Gastrocnemius medialis (tissue), 4 donors: ENCODE results near the gene CMTR1. TPM values are rescaled to one million over a fixed set of nuclear protein-coding genes. Genes with fewer than 3 reads are reported as not detected.

ENCODE experiments used
- ATAC-seq, 2 donors: fragments of 150-250 bp; one replicate each; pipeline ENCODE4 v1.9.1; 2016
- DNase-seq, 2 donors: peaks; one replicate each; pipeline ENCODE4 v3.0.0-alpha.2; 2019
- H3K27ac ChIP-seq, 4 donors: fragments of 200-600 bp; sonication (generic); 1 replicate in 1 of 4; 2 replicates in 3 of 4; pipeline ENCODE4 v1.5.1; 2016 to 2018; ENCODE audit warnings: mild to moderate bottlenecking in 2 of 4, moderate library complexity in 1 of 4
- H3K27me3 ChIP-seq, 3 donors: fragments of 200-600 bp; sonication (generic) in 2 of 3; 1 replicate in 1 of 3; 2 replicates in 2 of 3; pipeline versions ENCODE4 v1.5.1 to v1.6.0; 2016 to 2019; ENCODE audit warnings: mild to moderate bottlenecking in 1 of 3, moderate library complexity in 1 of 3
- H3K36me3 ChIP-seq, 2 donors: fragments of 200-600 bp; sonication (generic) in 1 of 2; one replicate each; pipeline ENCODE4 v1.5.1; 2017 to 2018
- H3K4me1 ChIP-seq, 2 donors: fragments of 200-600 bp; sonication (generic) in 1 of 2; one replicate each; pipeline ENCODE4 v1.5.1; 2016 to 2017; ENCODE audit warnings: mild to moderate bottlenecking in 2 of 2
- H3K4me3 ChIP-seq, 4 donors: fragments of 200-600 bp; sonication (generic) in 3 of 4; 1 replicate in 1 of 4; 2 replicates in 3 of 4; pipeline ENCODE4 v1.5.1; 2016 to 2019; ENCODE audit warnings: mild to moderate bottlenecking in 2 of 4
- H3K9me3 ChIP-seq, 3 donors: fragments of 200-600 bp; sonication (generic) in 2 of 3; 1 replicate in 1 of 3; 2 replicates in 2 of 3; pipeline ENCODE4 v1.5.1; 2016 to 2019
- CTCF ChIP-seq, 5 experiments: fragments of 450-650 bp in 3 of 5; fragments of 200-600 bp in 2 of 5; sonication (generic) in 2 of 5; IDR thresholded peaks in 4 of 5; conservative IDR thresholded peaks in 1 of 5; 1 replicate in 4 of 5; 2 replicates in 1 of 5; pipeline ENCODE4 v1.5.1; 2016 to 2019; ENCODE audit warnings: antibody characterized with exemption in 5 of 5, mild to moderate bottlenecking in 3 of 5, moderate library complexity in 3 of 5
- POLR2A ChIP-seq, 2 donors: fragments of 450-650 bp; IDR thresholded peaks; one replicate each; pipeline ENCODE4 v1.6.1; 2017; ENCODE audit warnings: antibody characterized with exemption in 2 of 2, mild to moderate bottlenecking in 2 of 2, moderate library complexity in 2 of 2
- in situ Hi-C, 4 donors: fragments of 200-750 bp; cut with MboI; loops; one replicate each; pipeline versions ENCODE4 v1.15.0 to v1.8.0; 2017; ENCODE audit warnings: low sequenced_read_pairs in 4 of 4
- intact Hi-C: fragments of 100-400 bp; cut with DNase I; formaldehyde crosslinking; loops from one replicate; pipeline ENCODE4 v1.15.1; 2023; ENCODE audit warnings: low total_unique reads
- total RNA-seq, 4 donors: library from RNA; depleted of rRNA; stranded (reverse); fragments of >200 nt; gene quantifications; one replicate each; pipeline versions ENCODE4 v1.1.0 to v1.2.3, GENCODE V29; 2016

Gene CMTR1
- total RNA-seq, 4 donors from 2014 or later: 18.2 to 34.6 (median 25.4) TPM

- ATAC-seq: no peak
- intact Hi-C loops (loop anchor here (10.0 kb wide), 2 partner anchors 81 to 1011 kb away; no protein-coding TSS in a partner anchor), in situ Hi-C loops (loop anchor here in 3 of 4 donors (25.0 kb wide), 1 partner anchor 204 kb away; the partner anchor contains the start of gene MDGA1 (in 3 of the 3))
- Histone ChIP-seq H3K27ac (no peak overlapping the region), H3K4me1 (no peaks in the 10 kb centered on the region), H3K27me3 (no peaks in the 10 kb centered on the region), H3K36me3 (peaks cover 0 to 25% of the 10 kb centered on the region in 2 donors), H3K4me3 (no peak overlapping the region), H3K9me3 (no peaks in the 10 kb centered on the region)
- TF ChIP-seq POLR2A (IDR thresholded peaks at IDR 0.05): no peak
- TF ChIP-seq CTCF (IDR thresholded peaks at IDR 0.05 in 4 of 5, conservative IDR thresholded peaks at IDR 0.05 in 1 of 5): no peak
- no peak for DNase-seq
These were observed 50.4 kb downstream of the CMTR1 start for GRCh38 chr6:37483252-37483901.

GRCh38 chr6:37483917-37484785 is 51.1 kb downstream of the CMTR1 start:
- no peak overlapping the region for H3K27ac ChIP-seq
- peak; percentile 30 to 31 for ATAC-seq

GRCh38 chr6:37484786-37485170 is 51.8 kb downstream of the CMTR1 start:
- Histone ChIP-seq H3K27ac (no peak overlapping the region), H3K36me3 (peaks cover 0 to 11% of the 10 kb centered on the region in 2 donors), H3K4me1 (no peaks in the 10 kb centered on the region), H3K4me3 (no peak overlapping the region), H3K27me3 (no peaks in the 10 kb centered on the region), H3K9me3 (no peaks in the 10 kb centered on the region)
- ATAC-seq: no peak
- DNase-seq: no peak
- in situ Hi-C loops (loop anchor here in 3 of 4 donors (25.0 kb wide), 1 partner anchor 203 kb away; the partner anchor contains the start of gene MDGA1 (in 3 of the 3)), intact Hi-C loops (loop anchor here (10.0 kb wide), 2 partner anchors 80 to 1010 kb away; no protein-coding TSS in a partner anchor)
- no peak for TF ChIP-seq POLR2A (IDR thresholded peaks at IDR 0.05)
- no peak for TF ChIP-seq CTCF (IDR thresholded peaks at IDR 0.05 in 4 of 5, conservative IDR thresholded peaks at IDR 0.05 in 1 of 5)

More at GRCh38 chr6:37483917-37484785, 51.1 kb downstream of the CMTR1 start:
- in situ Hi-C loops (loop anchor here in 3 of 4 donors (25.0 kb wide), 1 partner anchor 203 kb away; the partner anchor contains the start of gene MDGA1 (in 3 of the 3)), intact Hi-C loops (loop anchor here (10.0 kb wide), 2 partner anchors 81 to 1011 kb away; no protein-coding TSS in a partner anchor)
- Histone ChIP-seq H3K9me3 (no peaks in the 10 kb centered on the region), H3K4me3 (no peak overlapping the region), H3K27me3 (no peaks in the 10 kb centered on the region), H3K36me3 (peaks cover 0 to 17% of the 10 kb centered on the region in 2 donors), H3K4me1 (no peaks in the 10 kb centered on the region)
- peak in 1 of 2 donors; percentile 23 for DNase-seq
- no peak for TF ChIP-seq POLR2A (IDR thresholded peaks at IDR 0.05)
- TF ChIP-seq CTCF (IDR thresholded peaks at IDR 0.05 in 4 of 5, conservative IDR thresholded peaks at IDR 0.05 in 1 of 5): peak; percentile 26 to 87 (median 69)

GRCh38 chr6:37485291-37485702 is 52.3 kb downstream of the CMTR1 start:
- no peak for TF ChIP-seq CTCF (IDR thresholded peaks at IDR 0.05 in 4 of 5, conservative IDR thresholded peaks at IDR 0.05 in 1 of 5)
- TF ChIP-seq POLR2A (IDR thresholded peaks at IDR 0.05): no peak
- no peak for DNase-seq
- Histone ChIP-seq H3K27me3 (no peaks in the 10 kb centered on the region), H3K4me3 (no peak overlapping the region), H3K36me3 (peaks cover 0 to 6% of the 10 kb centered on the region in 2 donors), H3K4me1 (no peaks in the 10 kb centered on the region), H3K27ac (no peak overlapping the region), H3K9me3 (no peaks in the 10 kb centered on the region)
- in situ Hi-C loops: loop anchor here in 3 of 4 donors (25.0 kb wide), 1 partner anchor 202 kb away; the partner anchor contains the start of gene MDGA1 (in 3 of the 3)
- intact Hi-C loops: loop anchor here (10.0 kb wide), 2 partner anchors 80 to 1010 kb away; no protein-coding TSS in a partner anchor
- no peak for ATAC-seq
